GM13976 (cell line): Measurements from ENCODE around the gene ADCY4.
"Not testable (repeated sequence)": the region's sequence is repeated elsewhere in the genome, so short reads cannot be mapped to it uniquely, and the experiment has no call there.

Source experiments
- DNase-seq: peaks from one replicate; pipeline ENCODE4 v3.0.0; 2012; ENCODE audit warnings: low spot score
- CTCF ChIP-seq: IDR thresholded peaks from 2 replicates; pipeline ENCODE4 v1.5.1; 2012; ENCODE audit warnings: borderline replicate concordance, mild to moderate bottlenecking; ENCODE audit not compliant: insufficient read depth; ENCODE audit errors: extremely low read depth, missing control alignments, control extremely low read depth
- in situ Hi-C: fragments of 300-500 bp; cut with MboI; formaldehyde crosslinking; loops from one replicate; pipeline ENCODE4 v1.12.0; 2022; ENCODE audit warnings: low sequenced_read_pairs, mixed read lengths, inconsistent platforms; ENCODE audit not compliant: unreplicated experiment

Gene ADCY4

DNA sequence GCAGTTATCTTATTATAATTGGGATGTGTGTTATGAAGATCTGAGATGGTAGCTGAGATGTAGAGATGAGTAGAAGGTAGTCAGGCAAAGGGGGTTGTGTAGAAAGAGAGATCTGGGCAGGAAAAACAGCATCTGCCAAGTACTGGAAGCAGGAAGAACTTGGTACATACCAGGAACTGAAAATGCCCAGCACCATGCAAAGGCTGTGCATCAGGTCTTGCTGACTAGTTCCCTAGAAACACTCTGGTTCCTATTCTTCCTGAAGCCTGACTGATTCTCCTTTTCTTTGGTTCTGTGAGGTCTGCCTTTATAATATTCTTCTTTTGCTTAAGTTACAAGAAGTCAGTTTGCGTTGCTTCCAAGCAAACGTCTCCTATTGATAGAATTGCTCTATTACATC is 26.5 kb upstream of the ADCY4 start:
- no peak for DNase-seq
- no peak for TF ChIP-seq CTCF
- in situ Hi-C loops = loop anchor here (10.0 kb wide), 1 partner anchor 73 kb away; no protein-coding TSS in a partner anchor

DNA sequence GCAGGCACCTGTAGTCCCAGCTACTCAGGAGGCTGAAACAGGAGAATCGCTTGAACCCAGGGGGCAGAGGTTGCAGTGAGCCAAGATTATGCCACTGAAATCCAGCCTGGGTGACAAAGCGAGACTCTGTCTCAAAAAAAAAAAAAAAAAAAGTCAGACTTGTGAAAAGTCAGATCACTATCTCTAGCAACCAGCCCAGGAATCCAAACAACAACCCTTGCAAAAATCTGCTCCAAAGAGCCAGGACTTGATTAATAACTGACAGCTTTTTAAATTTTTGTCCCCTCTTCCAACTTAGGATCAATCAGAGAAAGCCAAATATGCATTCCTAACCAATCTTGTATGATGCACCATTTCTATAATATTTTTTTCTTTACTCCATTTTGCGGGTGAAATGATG is 25.4 kb upstream of the ADCY4 start:
- in situ Hi-C loops = loop anchor here (10.0 kb wide), 1 partner anchor 75 kb away; no protein-coding TSS in a partner anchor
- no peak for DNase-seq
- TF ChIP-seq CTCF = no peak

GRCh38 chr14:24356208-24356607 is 21.3 kb upstream of the ADCY4 start:
- in situ Hi-C loops = no loop called here
- no peak for TF ChIP-seq CTCF
- no peak for DNase-seq

DNA sequence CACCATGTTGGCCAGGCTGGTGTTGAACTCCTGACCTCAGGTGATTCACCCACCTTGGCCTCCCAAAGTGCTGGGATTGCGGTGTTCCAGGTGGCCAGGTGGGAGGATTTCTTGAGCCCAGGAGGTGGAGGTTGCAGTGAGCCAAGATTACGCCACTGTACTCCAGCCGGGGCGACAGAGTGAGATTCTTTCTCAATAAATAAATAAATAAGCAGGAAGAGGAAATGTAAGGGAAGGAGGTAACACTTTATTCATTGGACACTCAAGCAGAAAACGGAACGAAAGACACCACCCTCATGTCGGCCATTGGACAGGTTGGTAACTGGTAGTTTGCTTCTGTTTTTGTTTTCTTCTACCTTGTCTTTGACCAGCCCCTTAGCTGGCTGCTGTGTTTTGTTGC is 20.1 kb upstream of the ADCY4 start:
- DNase-seq = no peak
- in situ Hi-C loops = no loop called here

GRCh38 chr14:24354482-24354825 is 19.6 kb upstream of the ADCY4 start:
- in situ Hi-C loops, DNase-seq: not testable (repeated sequence)

More for the DNA sequence above, 20.1 kb upstream of the ADCY4 start:
- no peak for TF ChIP-seq CTCF

DNA sequence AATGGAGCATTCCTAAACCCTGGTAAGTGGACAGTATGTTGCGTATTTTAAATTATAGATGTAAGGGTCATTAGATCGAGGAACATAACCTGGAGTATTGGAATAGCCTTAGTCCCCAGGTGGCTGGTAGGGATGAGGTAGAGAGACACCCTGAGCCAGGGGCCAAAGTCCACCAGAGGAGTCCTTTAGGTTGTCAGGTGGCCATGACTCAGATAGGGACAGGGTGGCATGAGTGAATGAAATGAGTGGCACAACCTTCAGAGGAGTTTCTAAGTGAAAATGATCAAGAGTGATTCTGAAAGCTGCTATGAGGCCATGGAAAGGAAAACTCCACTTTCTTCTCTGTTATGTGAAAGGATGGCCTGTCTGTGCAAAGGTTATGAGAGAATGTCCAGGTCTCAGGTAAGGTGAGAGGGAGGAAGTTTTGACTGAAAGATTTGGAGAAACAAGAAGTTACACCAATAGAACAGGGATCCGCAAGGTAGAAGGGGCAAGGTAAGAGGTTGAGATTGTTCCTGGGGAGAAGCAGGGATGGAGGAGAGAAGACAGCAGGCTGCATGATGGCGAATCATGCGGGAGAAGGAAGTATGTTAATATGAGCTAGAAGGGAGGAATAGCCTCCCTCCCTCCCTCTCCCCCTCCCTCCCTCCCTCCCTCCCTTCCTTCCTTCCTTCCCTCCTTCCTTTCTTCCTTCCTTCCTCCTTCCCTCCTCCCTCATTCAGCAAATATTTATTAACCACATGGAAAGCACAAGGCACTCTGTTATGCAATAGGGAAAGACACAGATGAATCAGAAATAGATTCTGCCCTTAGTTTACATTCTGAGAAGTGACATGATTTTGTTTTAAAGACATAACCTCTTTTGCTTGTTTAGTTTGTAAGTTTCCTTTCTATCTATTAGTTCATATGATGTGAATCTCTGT is 18.9 kb upstream of the ADCY4 start:
- in situ Hi-C loops = no loop called here
- no peak for TF ChIP-seq CTCF
- no peak for DNase-seq

DNA sequence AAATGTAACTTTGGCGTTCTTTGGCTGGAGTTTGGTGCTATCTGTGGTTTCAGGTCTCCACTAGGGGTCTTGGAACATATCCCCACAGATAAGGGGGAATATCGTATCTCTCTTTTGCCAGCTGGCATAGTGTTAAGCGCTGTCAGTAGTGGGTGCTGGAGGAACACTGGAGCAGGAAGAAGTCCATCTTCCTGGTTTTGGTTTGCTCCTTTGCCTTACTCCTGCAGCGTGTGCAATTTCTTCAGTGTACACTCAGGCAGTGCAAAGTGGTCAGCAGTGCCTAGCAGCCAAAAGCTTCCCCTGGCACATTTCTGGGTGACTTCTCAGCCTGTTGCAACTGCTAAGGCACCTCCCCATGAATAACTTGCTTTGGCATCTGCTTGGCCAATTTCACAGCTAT is 16.6 kb upstream of the ADCY4 start:
- no peak for TF ChIP-seq CTCF
- no peak for DNase-seq
- in situ Hi-C loops = no loop called here
